Activated CD4-positive, alpha-beta T cell treated with anti-CD3 and anti-CD28 coated beads, Interleukin-2, Interleukin-6, amounts not matched to agents 100 ng/mL and 50 ng/mL, durations not matched to agents 16 hours and 8 hours (primary cell): ENCODE measurements around the gene RNF4.
"Not testable (repeated sequence)": the region's sequence is repeated elsewhere in the genome, so short reads cannot be mapped to it uniquely, and the experiment has no call there.

Experiments
- DNase-seq: peaks from one replicate; pipeline ENCODE4 v3.0.0-alpha.2; 2020

The RNF4 gene, protein sequence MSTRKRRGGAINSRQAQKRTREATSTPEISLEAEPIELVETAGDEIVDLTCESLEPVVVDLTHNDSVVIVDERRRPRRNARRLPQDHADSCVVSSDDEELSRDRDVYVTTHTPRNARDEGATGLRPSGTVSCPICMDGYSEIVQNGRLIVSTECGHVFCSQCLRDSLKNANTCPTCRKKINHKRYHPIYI

DNA sequence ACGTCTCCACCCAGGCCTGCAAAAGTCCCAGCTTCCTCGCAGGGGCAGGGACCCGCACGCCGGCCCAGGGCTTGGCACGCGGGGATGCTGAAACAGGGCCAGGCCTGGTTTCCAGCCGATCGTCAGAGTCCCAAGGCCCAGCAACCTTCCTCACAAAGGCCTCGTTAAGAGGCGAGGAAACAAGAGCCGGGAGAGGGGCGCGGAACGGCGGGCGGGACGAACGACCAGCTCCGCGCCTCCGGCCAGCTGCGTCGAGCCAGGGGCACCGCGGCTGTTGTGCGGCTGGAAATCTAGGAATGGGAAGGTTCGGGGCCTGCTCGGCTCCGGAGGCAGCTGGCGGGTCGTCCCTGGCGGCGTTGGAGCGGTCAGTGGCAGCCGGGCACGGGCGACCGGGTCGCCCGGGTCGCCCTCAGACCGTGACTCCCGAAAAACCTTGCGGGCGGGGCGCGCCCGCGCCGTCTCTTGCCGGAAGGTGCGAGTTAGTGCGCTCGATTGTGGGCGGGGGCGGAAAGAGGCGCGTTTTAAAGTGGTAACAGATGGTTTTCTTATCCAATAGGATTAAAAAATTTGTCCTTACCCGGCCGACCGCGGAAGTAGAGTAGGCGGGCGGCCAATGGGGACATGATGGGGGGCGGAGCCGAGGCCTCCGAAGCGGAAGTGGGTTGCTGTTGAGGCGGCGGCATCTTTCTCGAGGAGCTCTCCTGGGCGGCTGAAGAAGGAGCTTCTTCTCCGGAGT is at the start of gene RNF4:
RNF4 (plus strand) TSS at position 651 of the 736 bp plus-strand sequence. CDS start 21,388 bp downstream, outside the sequence.
- peak; percentile 97 for DNase-seq

DNA sequence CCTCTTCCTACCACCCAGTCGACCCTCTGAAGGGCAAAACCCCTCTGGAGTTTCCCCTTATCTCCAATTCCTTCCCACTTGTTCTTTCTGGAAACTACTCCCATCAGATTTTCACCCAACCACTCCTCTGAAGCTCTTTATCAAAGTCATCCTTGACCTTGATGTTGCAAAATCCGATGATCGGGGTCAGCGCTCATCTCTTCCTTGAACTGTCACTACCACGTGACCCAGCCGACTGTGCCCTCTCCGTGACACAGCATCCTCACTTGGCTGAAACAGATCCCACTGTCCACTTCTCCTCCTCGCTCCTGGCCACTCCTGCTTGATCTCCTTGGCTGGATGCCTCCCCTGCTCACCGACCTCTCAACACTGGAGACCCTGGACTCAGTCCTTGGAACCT is 49.1 kb upstream of the RNF4 start:
- DNase-seq, result no peak

- no peak for DNase-seq
Observed at GRCh38 chr4:2421928-2422327, 47.0 kb upstream of the RNF4 start.

GRCh38 chr4:2423066-2423465 is 45.8 kb upstream of the RNF4 start:
- no peak for DNase-seq

DNA sequence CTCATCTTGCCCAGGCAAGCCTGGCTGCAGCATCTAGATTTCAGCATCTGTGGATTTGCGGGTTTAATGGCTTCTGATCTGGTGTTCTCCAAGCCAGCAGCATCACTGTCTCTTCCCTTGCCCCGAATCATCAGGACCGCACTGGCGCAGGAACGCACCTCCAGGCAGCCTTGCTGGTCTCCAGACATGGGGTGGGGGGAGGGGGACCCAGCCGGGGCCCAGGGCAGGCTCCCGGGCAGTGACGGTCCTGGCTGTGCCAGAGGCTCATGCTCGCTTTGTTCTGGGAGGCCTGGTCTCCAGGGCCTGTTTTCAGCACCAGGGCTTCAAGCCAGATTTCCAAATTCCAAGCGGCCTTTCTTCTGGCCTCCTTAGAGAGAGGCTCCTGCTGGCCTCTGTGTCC is 45.2 kb upstream of the RNF4 start:
- DNase-seq, result no peak

DNA sequence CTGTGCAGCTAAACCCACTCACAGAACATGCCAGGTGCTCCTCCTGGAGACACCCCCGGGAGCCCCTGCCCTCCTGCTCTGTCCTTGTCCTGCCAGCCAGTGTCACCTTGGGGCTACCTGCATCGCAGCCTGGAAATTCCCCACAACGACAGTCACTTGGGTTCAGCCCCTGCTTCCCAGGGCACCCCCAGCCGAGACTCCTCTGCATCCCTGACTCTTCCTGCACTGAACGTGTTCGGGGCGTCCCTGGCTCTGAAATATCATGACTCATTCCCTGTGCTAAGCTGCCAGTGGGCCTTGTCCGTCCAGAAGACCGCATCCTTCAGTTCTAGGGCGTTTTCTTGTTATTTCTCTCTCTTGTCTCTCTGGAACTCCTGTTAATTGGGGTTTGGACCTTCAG is 44.3 kb upstream of the RNF4 start:
- DNase-seq, result no peak

DNA sequence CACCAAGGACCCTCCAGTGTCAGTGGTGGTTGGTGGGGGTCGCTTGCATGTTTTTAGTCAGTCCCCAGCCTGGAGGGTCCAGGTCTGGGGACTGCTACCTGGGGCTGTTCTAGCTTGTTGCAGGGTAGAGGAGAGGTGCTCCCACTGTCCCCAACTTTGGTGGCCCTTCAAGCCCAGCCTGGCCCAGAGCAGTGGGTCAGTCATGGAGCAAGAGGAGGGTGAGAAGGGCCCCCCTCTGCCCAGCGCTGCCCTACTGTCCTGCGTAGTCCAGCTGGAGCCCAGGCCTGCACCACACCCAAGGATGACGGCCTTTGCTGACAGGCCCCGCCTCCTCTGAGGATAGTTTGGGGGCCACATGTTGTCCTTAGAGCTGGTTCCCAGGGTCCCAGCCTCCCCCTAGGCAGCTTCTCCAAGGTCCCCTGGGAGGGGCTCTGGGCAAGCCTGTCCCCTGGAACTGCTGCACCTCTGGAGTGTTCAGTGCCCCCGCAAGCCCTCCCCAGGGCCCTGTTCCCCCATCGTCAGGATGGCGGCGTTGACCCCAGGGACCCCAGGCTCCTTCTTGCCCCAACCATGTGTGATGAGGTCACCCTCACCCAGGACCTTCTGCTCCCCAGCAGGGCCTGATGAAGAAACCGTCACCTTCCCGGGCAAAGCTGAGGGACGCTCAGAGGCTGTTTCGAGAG is 43.4 kb upstream of the RNF4 start:
- DNase-seq, result no peak

GRCh38 chr4:2426069-2426397 is 42.9 kb upstream of the RNF4 start:
- DNase-seq, result no peak

GRCh38 chr4:2426711-2427275 is 42.1 kb upstream of the RNF4 start:
- no peak for DNase-seq

DNA sequence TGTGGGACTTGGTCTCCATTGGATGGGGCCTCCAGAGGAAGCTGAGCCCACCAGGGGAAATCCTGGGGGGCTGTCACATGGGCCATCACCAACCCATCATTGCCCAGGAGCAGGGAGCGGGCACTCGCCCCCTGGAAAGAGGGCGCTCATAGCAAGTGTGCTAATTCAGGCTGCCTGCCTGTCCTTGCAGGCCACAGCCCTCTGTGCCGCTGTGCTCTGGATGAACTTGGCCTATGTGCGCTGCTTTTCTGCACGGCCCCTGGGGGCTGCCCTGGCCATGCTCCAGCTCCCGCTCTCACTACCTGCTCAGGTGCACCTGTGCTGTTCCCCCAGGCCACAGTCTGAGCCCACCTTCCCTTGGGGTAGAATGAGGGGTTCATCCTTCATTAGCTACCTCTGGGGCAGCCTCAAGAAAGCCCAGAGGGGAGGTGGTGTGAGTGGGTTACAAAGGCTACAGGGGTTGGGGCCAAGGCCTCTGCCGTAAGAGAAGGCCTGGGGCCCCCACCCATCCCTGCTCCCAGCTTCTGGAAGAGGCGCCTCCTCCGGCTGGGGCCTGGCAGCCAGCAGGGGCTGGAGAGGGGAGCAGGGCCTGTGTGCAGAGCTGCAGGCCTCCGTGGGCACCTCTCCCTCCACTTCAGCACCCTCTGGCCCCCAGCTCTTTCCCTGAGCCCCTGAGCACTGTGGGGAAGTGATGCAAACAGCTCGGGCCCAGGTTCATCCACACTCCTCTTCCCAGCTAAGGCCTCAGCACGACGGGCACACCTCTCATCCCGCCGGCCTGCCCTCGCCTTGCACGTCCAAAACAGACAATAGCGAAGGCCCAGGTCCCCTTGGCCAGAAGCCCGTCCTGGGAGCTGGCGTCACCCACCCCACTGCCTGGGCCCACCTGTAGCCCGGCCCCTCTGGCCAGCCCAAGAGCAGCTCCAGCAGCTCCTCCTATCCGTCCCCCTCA is 41.2 kb upstream of the RNF4 start:
- no peak for DNase-seq

- no peak for DNase-seq
Observed at GRCh38 chr4:2428496-2429213, 40.3 kb upstream of the RNF4 start.

DNA sequence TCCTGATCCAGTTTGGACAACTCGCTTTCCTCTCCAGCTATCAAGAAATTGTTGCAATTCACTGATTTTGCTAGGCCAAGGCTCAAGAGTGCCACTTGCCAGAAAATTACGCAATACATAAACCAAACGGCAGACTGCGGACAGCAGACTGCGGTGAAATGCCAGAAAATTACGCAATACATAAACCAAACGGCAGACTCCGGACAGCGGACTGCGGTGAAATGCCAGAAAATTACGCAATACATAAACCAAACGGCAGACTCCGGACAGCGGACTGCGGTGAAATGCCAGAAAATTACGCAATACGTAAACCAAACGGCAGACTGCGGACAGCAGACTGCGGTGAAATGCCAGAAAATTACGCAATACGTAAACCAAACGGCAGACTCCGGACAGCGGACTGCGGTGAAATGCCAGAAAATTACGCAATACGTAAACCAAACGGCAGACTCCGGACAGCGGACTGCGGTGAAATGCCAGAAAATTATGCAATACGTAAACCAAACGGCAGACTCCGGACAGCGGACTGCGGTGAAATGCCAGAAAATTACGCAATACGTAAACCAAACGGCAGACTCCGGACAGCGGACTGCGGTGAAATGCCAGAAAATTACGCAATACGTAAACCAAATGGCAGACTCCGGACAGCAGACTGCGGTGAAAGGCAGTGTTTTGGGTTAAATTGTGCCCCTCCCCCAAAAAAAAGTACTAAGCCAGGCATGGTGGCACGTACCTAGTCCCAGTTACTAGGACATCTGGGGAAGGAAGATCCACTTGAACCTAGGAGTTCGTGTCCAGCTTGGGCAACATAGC is 38.8 kb upstream of the RNF4 start:
- DNase-seq, result not testable (repeated sequence)

DNA sequence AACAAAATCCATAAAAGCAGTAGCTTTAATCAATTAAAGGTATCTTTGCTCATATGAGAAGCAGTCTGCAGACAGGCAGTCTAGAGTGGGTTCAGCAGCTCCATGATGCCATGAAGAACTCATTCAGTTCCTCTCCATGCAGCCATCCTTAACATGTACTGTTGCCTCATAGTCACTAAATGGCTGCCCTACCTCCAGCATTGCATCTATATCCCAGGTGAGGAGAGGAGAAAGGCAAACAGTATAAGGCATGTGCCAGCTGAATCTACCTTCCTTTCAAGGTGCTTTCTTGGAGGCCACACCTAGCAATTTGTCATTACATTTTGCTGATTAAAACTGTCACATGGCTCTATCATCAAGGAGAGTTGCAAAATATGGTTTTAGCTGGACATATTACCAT is 36.9 kb upstream of the RNF4 start:
- no peak for DNase-seq

DNA sequence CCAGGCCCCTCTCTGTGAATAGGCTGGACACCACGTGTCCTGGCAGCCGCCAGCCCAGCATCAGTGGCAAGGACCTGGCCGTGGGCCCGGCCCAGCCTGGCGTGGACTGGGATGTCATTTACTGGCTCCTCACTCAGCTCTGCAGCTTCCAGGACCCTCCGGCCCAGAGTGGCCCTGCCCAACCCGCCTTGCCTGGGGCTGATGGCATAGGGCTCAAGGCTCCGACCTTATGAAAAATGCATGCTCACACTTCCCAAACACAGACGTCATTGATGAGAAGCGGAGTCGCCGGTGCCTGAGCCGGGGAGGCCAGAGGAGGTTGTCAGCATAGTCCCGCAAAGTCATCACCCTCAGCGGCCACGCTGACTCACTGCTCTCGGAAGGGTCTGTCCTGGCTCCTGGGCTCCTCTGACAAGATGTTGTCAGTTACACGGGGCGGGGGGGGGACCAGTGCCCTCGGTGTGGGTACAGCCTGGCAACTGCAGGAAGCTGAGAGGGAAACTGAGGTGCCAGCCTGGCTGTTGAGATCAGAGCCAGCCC is 35.8 kb upstream of the RNF4 start:
- no peak for DNase-seq

- DNase-seq, result no peak
Observed at GRCh38 chr4:2433609-2434350, 35.1 kb upstream of the RNF4 start.

DNA sequence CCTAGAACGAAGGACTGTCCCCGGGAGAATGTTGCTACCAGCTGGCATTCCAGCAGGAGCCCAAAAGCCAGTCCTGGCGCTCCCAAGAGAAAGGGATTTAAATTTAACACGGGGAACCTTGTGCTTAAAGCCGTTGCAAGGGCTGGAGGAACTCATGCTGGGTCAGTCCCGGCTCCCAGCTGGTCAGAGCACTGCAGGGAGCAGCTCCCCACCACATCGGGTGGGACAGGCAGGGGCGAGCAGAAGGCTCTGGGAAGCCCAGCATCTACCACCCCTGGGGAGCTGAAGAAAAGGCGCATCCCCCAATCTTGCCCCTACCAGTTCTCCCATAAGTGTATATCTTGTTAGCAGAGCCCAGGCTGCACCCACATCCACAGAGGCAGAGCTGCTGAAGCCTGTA is 34.5 kb upstream of the RNF4 start:
- no peak for DNase-seq

- no peak for DNase-seq
Observed at GRCh38 chr4:2436301-2436700, 32.6 kb upstream of the RNF4 start.

DNA sequence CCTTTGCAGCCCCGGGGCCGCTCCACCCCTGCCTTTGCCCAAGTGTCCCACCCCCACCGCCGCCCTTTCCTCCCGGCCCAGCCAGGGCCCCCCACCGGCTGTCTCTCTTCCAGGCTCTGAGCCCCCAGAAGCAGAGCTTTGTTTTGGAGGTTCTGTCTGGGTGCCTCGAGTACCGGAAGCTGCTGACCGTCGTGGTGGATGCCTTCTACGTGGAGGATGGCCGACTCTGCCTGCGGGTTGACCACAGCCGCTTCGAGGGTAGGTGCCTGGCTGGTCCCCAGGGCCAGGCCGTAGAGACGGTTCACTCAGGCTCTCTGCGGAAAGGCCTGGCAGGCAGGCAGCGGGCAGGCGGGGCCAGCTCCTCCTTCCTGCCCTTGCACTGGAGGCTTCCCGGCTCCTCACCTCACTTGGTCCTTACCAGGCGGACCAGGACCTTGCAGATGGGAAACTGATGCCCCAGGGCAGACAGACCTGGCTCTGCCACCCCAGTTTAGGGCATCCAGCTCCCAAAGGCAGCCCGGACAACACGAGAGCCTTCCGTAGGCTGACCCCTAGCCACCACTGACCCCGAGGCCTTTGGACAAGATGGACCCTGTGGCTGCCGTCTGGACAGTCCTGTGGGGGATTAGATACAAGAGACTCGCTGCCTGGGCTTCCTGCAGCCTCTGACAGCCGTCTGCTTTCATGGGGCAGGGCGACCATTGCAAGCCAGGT is 32.0 kb upstream of the RNF4 start:
- no peak for DNase-seq

DNA sequence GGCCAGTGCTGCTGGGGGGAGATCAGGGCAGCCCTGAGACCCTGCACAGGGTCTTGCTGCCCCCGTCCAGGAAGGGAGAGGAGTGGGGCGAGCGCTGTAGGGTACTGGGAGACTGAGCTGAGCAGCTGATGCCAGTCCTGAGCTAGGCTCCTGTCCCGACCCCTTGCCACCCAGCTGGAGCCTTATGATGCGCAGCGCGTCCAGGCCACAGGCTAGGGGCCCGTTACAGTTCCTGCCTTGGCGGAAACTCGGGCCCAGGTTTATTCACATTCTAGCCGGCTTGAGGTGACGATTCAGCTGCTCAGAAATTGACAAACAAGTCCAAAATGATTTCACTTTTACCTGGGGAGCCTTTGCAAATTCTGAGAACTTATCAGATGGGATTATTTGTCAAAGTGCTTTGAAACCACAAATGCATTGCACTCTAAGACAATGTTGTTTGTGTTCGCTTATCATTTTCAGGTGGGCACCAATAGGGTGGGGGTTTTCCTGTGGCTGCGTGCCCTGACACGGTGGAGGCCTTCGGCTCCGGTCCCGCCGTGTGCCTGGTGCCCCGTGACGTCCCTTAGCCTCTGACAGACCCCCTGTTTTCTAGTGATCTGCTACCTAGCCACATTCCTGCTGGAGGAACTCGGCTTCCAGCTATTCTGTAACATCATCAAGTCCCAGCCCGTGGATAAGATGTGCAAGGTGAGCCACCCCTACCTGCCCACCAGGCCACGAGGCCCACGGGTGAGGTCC is 31.3 kb upstream of the RNF4 start:
- no peak for DNase-seq
